Suprapubic skin (tissue), 4 donors: ENCODE measurements around the gene SPTLC3.

Source experiments
- EP300 ChIP-seq: sonication (generic); formaldehyde crosslinking; IDR thresholded peaks from one replicate; pipeline ENCODE4 v1.6.1; 2017; ENCODE audit warnings: antibody characterized with exemption
- POLR2A ChIP-seq, 2 donors: fragments of 450-650 bp; IDR thresholded peaks; one replicate each; pipeline ENCODE4 v1.6.1; 2017; ENCODE audit warnings: antibody characterized with exemption in 2 of 2, mild to moderate bottlenecking in 2 of 2, moderate library complexity in 2 of 2
- POLR2AphosphoS5 ChIP-seq, 3 donors: sonication (generic); formaldehyde crosslinking; IDR thresholded peaks; one replicate each; pipeline ENCODE4 v1.6.1; 2017; ENCODE audit warnings: antibody characterized with exemption in 3 of 3
- TF ChIP-seq, protein P1 (sequence below), 2 donors: fragments of 200-600 bp in 1 of 2; fragments of 450-650 bp in 1 of 2; sonication (generic) in 1 of 2; IDR thresholded peaks; one replicate each; pipeline ENCODE4 v1.5.1; 2016 to 2019; ENCODE audit warnings: antibody characterized with exemption in 2 of 2, mild to moderate bottlenecking in 1 of 2, moderate library complexity in 1 of 2

DNA sequence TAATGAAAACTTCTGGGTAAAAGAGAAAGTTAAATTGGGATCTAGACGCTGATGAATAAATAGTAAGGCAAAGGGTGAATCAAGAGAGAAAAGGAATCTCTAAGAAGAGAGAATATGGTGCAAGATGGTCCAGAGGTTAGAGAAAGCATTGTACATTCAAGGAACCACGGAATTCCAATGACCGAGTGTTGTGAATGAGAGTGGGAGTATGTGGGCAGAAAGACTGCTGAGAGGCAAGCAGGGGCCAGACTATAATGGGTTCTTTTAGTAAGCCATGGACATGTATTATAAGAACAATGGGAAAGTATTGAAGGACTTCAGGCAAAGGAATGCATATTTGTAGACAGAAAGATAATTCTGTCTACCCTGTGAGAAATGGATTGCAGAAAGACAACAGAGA lies 45.2 kb downstream of the SPTLC3 start:
- TF ChIP-seq POLR2A (IDR thresholded peaks at IDR 0.05) (no peak), POLR2AphosphoS5 (IDR thresholded peaks at IDR 0.05) (no peak), EP300 (no peak)
- TF ChIP-seq, protein P1, sequence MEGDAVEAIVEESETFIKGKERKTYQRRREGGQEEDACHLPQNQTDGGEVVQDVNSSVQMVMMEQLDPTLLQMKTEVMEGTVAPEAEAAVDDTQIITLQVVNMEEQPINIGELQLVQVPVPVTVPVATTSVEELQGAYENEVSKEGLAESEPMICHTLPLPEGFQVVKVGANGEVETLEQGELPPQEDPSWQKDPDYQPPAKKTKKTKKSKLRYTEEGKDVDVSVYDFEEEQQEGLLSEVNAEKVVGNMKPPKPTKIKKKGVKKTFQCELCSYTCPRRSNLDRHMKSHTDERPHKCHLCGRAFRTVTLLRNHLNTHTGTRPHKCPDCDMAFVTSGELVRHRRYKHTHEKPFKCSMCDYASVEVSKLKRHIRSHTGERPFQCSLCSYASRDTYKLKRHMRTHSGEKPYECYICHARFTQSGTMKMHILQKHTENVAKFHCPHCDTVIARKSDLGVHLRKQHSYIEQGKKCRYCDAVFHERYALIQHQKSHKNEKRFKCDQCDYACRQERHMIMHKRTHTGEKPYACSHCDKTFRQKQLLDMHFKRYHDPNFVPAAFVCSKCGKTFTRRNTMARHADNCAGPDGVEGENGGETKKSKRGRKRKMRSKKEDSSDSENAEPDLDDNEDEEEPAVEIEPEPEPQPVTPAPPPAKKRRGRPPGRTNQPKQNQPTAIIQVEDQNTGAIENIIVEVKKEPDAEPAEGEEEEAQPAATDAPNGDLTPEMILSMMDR (IDR thresholded peaks at IDR 0.05): no peak
